Glomerular endothelial cell (primary cell): ENCODE results near the gene SMIM1. TPM values are rescaled to one million over a fixed set of nuclear protein-coding genes. Genes with fewer than 3 reads are reported as not detected.

Experiments used
- DNase-seq: peaks from one replicate; pipeline ENCODE4 v3.0.0-alpha.2; 2011; ENCODE audit warnings: low read depth, low spot score; ENCODE audit errors: extremely low read depth
- total RNA-seq: library from RNA; depleted of rRNA; stranded (reverse); fragments of >200 nt; gene quantifications from 2 replicates; pipeline ENCODE4 v1.2.3, GENCODE V29; 2015

Gene SMIM1
- total RNA-seq: 0.82 and 2.0 TPM in 2 replicates

- DNase-seq: no peak
Observed at GRCh38 chr1:3772715-3773571, at the start of gene SMIM1. Gene SMIM1 (plus strand): TSS chr1:3772749. CDS start chr1:3775374, 2,625 bp downstream.

GRCh38 chr1:3722846-3723245 lies 49.7 kb upstream of the SMIM1 start:
- no peak for DNase-seq

GRCh38 chr1:3724416-3725030 lies 48.0 kb upstream of the SMIM1 start:
- DNase-seq: peak; percentile 10

GRCh38 chr1:3725366-3725765 lies 47.2 kb upstream of the SMIM1 start:
- DNase-seq: no peak

- no peak for DNase-seq
Observed at GRCh38 chr1:3727042-3727824, 45.3 kb upstream of the SMIM1 start.

- no peak for DNase-seq
Observed at GRCh38 chr1:3727825-3728776, 44.4 kb upstream of the SMIM1 start.

- no peak for DNase-seq
Observed at GRCh38 chr1:3729594-3730542, 42.7 kb upstream of the SMIM1 start.

- DNase-seq: no peak
Observed at GRCh38 chr1:3730543-3731247, 41.9 kb upstream of the SMIM1 start.

GRCh38 chr1:3731583-3732433 lies 40.7 kb upstream of the SMIM1 start:
- no peak for DNase-seq

GRCh38 chr1:3732434-3733093 lies 40.0 kb upstream of the SMIM1 start:
- DNase-seq: no peak

GRCh38 chr1:3733094-3733882 lies 39.3 kb upstream of the SMIM1 start:
- no peak for DNase-seq

- no peak for DNase-seq
Observed at GRCh38 chr1:3733883-3734589, 38.5 kb upstream of the SMIM1 start.

- DNase-seq: no peak
Observed at GRCh38 chr1:3734602-3735001, 37.9 kb upstream of the SMIM1 start.

GRCh38 chr1:3735027-3735681 lies 37.4 kb upstream of the SMIM1 start:
- no peak for DNase-seq

GRCh38 chr1:3735688-3736087 lies 36.9 kb upstream of the SMIM1 start:
- no peak for DNase-seq
